ENCODE data around the gene RALBP1. TPM values are rescaled to one million over a fixed set of nuclear protein-coding genes. Genes with fewer than 3 reads are reported as not detected.

Gene RALBP1
- total and polyA plus RNA-seq, 5 donors = 32.4 to 57.5 (median 46.3) TPM

GRCh38 chr18:9570255-9570654, 94.9 kb downstream of the RALBP1 start:
- ATAC-seq (no peak), DNase-seq (no peak)
- intact Hi-C loops (cut with DNase I) = loop anchor here in 2 of 4 donors (10.0 kb wide), 2 partner anchors 205 to 355 kb away; no protein-coding TSS in a partner anchor
- WGBS = 69% methylated on average over 3 of the region's 3 CpGs
- H3K4me3 ChIP-seq (ENCODE audit: low read length) = no peak overlapping the region
- no peaks in the 10 kb centered on the region for H3K9me3 ChIP-seq (ENCODE audit: control insufficient read depth, low read length)
- no peaks in the 10 kb centered on the region for H3K27me3 ChIP-seq (ENCODE audit: control insufficient read depth, insufficient read depth)
- H3K4me1 ChIP-seq (ENCODE audit: control insufficient read depth, insufficient read depth, low read length) = peaks cover 2% of the 10 kb centered on the region
- no peak overlapping the region for H3K27ac ChIP-seq (ENCODE audit: low read length)

GRCh38 chr18:9571546-9571945, 96.2 kb downstream of the RALBP1 start:
- Histone ChIP-seq H3K9me3 (ENCODE audit: control insufficient read depth, low read length) (no peaks in the 10 kb centered on the region), H3K4me1 (ENCODE audit: control insufficient read depth, insufficient read depth, low read length) (no peaks in the 10 kb centered on the region), H3K4me3 (ENCODE audit: low read length) (no peak overlapping the region), H3K27me3 (ENCODE audit: control insufficient read depth, insufficient read depth) (no peaks in the 10 kb centered on the region), H3K27ac (ENCODE audit: low read length) (no peak overlapping the region)
- intact Hi-C loops (cut with DNase I) = loop anchor here in 2 of 4 donors (10.0 kb wide), 2 partner anchors 203 to 353 kb away; no protein-coding TSS in a partner anchor
- DNase-seq = no peak
- WGBS = 78% methylated on average over 3 of the region's 3 CpGs
- ATAC-seq = no peak

- intact Hi-C loops (cut with DNase I) = loop anchor here in 2 of 4 donors (10.0 kb wide), 2 partner anchors 200 to 350 kb away; no protein-coding TSS in a partner anchor
- ATAC-seq = no peak
Measured at GRCh38 chr18:9574473-9575115, 99.3 kb downstream of the RALBP1 start.

GRCh38 chr18:9575558-9575957, 100.2 kb downstream of the RALBP1 start:
- no peak overlapping the region for H3K4me3 ChIP-seq (ENCODE audit: low read length)
- no peaks in the 10 kb centered on the region for H3K4me1 ChIP-seq (ENCODE audit: control insufficient read depth, insufficient read depth, low read length)
- H3K27me3 ChIP-seq (ENCODE audit: control insufficient read depth, insufficient read depth) = no peaks in the 10 kb centered on the region
- DNase-seq (peak; percentile 65 to 77 (median 67)), ATAC-seq (peak; percentile 97)
- intact Hi-C loops (cut with DNase I) = loop anchor here in 2 of 4 donors (10.0 kb wide), 2 partner anchors 199 to 349 kb away; no protein-coding TSS in a partner anchor
- 9% methylated on average over 5 of the region's 5 CpGs for WGBS
- H3K27ac ChIP-seq (ENCODE audit: low read length) = no peak overlapping the region
- H3K9me3 ChIP-seq (ENCODE audit: control insufficient read depth, low read length) = no peaks in the 10 kb centered on the region

More at GRCh38 chr18:9574473-9575115, 99.3 kb downstream of the RALBP1 start:
- Histone ChIP-seq H3K4me3 (ENCODE audit: low read length) (no peak overlapping the region), H3K4me1 (ENCODE audit: control insufficient read depth, insufficient read depth, low read length) (no peaks in the 10 kb centered on the region), H3K27ac (ENCODE audit: low read length) (no peak overlapping the region), H3K27me3 (ENCODE audit: control insufficient read depth, insufficient read depth) (no peaks in the 10 kb centered on the region), H3K9me3 (ENCODE audit: control insufficient read depth, low read length) (no peaks in the 10 kb centered on the region)
- WGBS = 84% methylated on average over 7 of the region's 7 CpGs
- DNase-seq = no peak

GRCh38 chr18:9577361-9577760, 102.0 kb downstream of the RALBP1 start:
- H3K4me1 ChIP-seq (ENCODE audit: control insufficient read depth, insufficient read depth, low read length) = no peaks in the 10 kb centered on the region
- 88% methylated on average over 9 of the region's 9 CpGs for WGBS
- H3K9me3 ChIP-seq (ENCODE audit: control insufficient read depth, low read length) = no peaks in the 10 kb centered on the region
- H3K27me3 ChIP-seq (ENCODE audit: control insufficient read depth, insufficient read depth) = no peaks in the 10 kb centered on the region
- no peak overlapping the region for H3K4me3 ChIP-seq (ENCODE audit: low read length)
- no peak for ATAC-seq
- intact Hi-C loops (cut with DNase I) = loop anchor here in 2 of 4 donors (10.0 kb wide), 2 partner anchors 197 to 347 kb away; no protein-coding TSS in a partner anchor
- no peak overlapping the region for H3K27ac ChIP-seq (ENCODE audit: low read length)
- peak in 1 of 3 donors; percentile 37 for DNase-seq

- intact Hi-C loops (cut with DNase I) = loop anchor here in 2 of 4 donors (10.0 kb wide), 2 partner anchors 196 to 346 kb away; no protein-coding TSS in a partner anchor
- no peaks in the 10 kb centered on the region for H3K9me3 ChIP-seq (ENCODE audit: control insufficient read depth, low read length)
- H3K27me3 ChIP-seq (ENCODE audit: control insufficient read depth, insufficient read depth) = no peaks in the 10 kb centered on the region
- DNase-seq (no peak), ATAC-seq (no peak)
- no peaks in the 10 kb centered on the region for H3K4me1 ChIP-seq (ENCODE audit: control insufficient read depth, insufficient read depth, low read length)
- H3K4me3 ChIP-seq (ENCODE audit: low read length) = no peak overlapping the region
- no peak overlapping the region for H3K27ac ChIP-seq (ENCODE audit: low read length)
Measured at GRCh38 chr18:9578306-9578705, 103.0 kb downstream of the RALBP1 start.

- no peaks in the 10 kb centered on the region for H3K9me3 ChIP-seq (ENCODE audit: control insufficient read depth, low read length)
- ATAC-seq = no peak
- no peaks in the 10 kb centered on the region for H3K4me1 ChIP-seq (ENCODE audit: control insufficient read depth, insufficient read depth, low read length)
- H3K27ac ChIP-seq (ENCODE audit: low read length) = no peak overlapping the region
- no peak overlapping the region for H3K4me3 ChIP-seq (ENCODE audit: low read length)
- no peak for DNase-seq
- WGBS = 97% methylated on average over 7 of the region's 7 CpGs
- intact Hi-C loops (cut with DNase I) = no loop called here
- H3K27me3 ChIP-seq (ENCODE audit: control insufficient read depth, insufficient read depth) = no peaks in the 10 kb centered on the region
Measured at GRCh38 chr18:9581667-9582066, 106.4 kb downstream of the RALBP1 start.

- Histone ChIP-seq H3K27me3 (ENCODE audit: control insufficient read depth, insufficient read depth) (no peaks in the 10 kb centered on the region), H3K4me3 (ENCODE audit: low read length) (no peak overlapping the region), H3K9me3 (ENCODE audit: control insufficient read depth, low read length) (no peaks in the 10 kb centered on the region), H3K27ac (ENCODE audit: low read length) (no peak overlapping the region), H3K4me1 (ENCODE audit: control insufficient read depth, insufficient read depth, low read length) (no peaks in the 10 kb centered on the region)
- 92% methylated on average over 3 of the region's 3 CpGs for WGBS
- DNase-seq (no peak), ATAC-seq (no peak)
- intact Hi-C loops (cut with DNase I) = no loop called here
Measured at GRCh38 chr18:9586814-9587213, 111.5 kb downstream of the RALBP1 start.

Other genes with a start within 250 kb of the RALBP1 start
- 10 to 100 TPM; 13.5 to 19.2 (median 14.4) TPM for gene TWSG1, start 140.7 kb upstream of the RALBP1 start, total RNA-seq
- 9.9 TPM for gene TWSG1, start 140.7 kb upstream of the RALBP1 start, polyA plus RNA-seq
- gene PPP4R1, start 139.0 kb downstream of the RALBP1 start, total RNA-seq = 10 to 100 TPM; 56.9 to 95.8 (median 65.3) TPM
- 18.8 TPM for gene PPP4R1, start 139.0 kb downstream of the RALBP1 start, polyA plus RNA-seq
- gene RAB31, start 232.8 kb downstream of the RALBP1 start, total RNA-seq = 10 to 100 TPM; 21.5 to 42.3 (median 26.0) TPM
- gene RAB31, start 232.8 kb downstream of the RALBP1 start, polyA plus RNA-seq = 9.1 TPM

Data from right cardiac atrium (tissue), 5 donors.